GM21529 (cell line): Measurements from ENCODE around the gene TMEM252.

Source experiments
- ATAC-seq: cut with Tn5 transposase; IDR thresholded peaks from one replicate; pipeline ENCODE4 v1.9.1; 2021; ENCODE audit not compliant: unreplicated experiment

The TMEM252 gene

GRCh38 chr9:68545033-68545705 lies 4.5 kb upstream of the TMEM252 start:
- peak; percentile 54 for ATAC-seq

DNA sequence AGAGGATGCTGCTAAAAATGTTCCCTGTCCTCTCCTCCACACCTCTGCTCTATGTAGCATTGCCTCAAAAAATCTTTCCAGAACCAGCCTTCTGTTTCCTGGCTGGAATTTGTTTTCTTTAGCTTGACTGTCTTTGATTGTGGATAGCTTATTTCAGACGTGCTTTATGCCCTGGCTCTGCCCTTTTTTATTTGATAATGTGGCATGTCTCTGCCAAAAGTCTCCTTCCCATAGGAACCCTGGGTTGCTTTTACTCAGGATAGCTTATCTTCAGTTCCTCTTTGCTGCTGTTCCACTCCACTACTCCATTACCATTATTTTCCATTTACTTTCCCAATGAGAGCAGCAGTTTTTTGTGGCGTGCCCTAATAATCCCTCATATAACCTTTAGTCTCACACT lies 885 bp upstream of the TMEM252 start:
- ATAC-seq, result no peak

DNA sequence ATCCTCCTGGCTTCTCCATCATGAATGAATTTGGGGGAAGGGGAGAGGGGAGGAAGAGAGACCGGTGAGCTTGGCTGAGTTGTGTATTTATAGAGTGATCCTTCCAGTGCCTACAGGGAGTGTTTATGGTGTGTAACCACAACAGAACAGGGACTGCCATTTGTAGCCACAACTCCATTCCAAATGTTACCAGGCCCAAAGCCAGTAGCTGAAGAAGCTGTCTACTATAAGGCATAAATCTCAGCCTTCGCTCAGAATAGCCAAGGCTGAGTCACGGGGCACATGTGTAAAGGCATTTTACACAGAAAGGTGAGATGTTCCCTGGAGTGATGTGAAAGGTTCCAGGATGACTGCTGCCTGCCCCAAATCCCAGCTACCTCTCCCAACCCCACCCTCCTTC lies 2.5 kb downstream of the TMEM252 start:
- no peak for ATAC-seq

DNA sequence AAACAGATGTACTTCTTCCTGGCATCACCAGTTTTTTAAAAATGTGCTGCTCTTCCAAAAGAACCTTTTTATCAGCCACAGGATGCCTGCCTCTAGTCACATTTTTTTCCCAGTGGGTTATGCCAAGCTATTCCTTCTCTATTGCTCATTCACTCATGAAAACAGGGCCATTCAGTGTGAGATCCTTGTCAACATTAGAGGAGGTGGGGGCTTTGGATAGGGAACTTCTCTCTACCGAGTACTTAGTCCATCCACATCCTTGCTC lies 3.1 kb downstream of the TMEM252 start:
- ATAC-seq, result no peak

- ATAC-seq, result no peak
Observed at GRCh38 chr9:68536876-68537615, 3.6 kb downstream of the TMEM252 start.

DNA sequence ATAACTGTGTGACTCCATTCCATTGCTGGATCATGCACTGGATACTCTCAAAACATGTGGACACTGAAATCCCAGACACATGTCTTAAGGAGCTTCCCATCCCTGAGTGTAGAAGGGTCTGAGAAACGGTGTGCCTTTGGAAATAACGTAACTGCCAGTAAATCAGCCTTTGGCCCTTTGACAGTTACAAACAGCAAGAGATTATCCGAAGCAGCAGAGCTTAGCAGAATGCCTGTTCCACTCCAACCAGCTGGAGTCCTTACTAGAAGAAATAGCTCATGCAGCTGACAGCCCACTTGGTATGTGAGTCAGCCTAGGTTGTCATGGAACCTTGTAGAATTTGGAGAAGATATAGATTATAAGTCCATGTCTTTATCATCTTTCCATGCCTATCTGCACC lies 7.0 kb downstream of the TMEM252 start:
- no peak for ATAC-seq

DNA sequence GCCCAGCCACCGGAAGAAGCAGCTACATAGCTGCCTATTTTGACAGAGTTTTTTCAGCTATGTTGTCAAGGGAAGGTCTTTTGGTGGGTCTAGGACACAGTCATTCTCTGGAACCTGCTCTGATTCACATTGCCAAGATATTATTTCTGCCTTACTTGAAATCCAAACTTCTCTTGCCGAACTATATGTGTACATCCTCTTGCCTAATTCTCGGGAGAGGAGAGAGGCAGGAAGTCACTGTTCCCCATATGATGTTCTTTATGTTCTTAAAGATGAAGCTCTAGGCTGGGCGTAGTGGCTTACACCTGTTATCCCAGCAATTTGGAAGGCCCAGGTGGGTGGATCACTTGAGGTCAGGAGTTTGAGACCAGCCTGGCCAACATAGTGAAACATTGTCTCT lies 8.6 kb downstream of the TMEM252 start:
- no peak for ATAC-seq

GRCh38 chr9:68530618-68531017 lies 10.1 kb downstream of the TMEM252 start:
- no peak for ATAC-seq

DNA sequence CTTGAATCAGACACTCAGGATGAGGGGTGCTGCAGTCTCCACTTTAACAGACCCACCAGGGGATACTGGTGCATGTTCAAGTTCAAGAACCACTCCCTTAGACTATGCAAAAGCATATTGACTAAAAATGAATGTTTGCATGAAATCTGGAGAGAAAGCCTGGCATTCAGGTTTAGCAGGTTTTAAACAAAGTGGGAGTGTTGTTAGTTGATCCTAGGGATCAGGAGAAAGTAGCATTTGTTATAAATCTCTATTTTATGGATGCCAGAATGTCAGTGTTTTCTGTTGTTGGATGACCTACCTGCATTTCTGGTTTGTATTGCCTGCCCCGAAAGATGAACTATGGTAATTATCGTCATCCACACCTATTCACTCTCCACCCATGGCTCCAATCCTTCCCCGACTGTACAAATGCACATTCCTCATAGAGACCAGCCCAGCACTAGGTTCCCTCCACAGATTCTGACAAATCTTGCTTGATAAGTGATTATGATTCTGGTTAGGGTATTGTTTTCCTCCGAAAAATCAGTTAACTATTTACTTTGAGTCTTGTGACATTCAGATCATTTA lies 17.2 kb downstream of the TMEM252 start:
- no peak for ATAC-seq

GRCh38 chr9:68522954-68523353 lies 17.7 kb downstream of the TMEM252 start:
- ATAC-seq, result no peak

- no peak for ATAC-seq
Observed at GRCh38 chr9:68522131-68522530, 18.6 kb downstream of the TMEM252 start.

DNA sequence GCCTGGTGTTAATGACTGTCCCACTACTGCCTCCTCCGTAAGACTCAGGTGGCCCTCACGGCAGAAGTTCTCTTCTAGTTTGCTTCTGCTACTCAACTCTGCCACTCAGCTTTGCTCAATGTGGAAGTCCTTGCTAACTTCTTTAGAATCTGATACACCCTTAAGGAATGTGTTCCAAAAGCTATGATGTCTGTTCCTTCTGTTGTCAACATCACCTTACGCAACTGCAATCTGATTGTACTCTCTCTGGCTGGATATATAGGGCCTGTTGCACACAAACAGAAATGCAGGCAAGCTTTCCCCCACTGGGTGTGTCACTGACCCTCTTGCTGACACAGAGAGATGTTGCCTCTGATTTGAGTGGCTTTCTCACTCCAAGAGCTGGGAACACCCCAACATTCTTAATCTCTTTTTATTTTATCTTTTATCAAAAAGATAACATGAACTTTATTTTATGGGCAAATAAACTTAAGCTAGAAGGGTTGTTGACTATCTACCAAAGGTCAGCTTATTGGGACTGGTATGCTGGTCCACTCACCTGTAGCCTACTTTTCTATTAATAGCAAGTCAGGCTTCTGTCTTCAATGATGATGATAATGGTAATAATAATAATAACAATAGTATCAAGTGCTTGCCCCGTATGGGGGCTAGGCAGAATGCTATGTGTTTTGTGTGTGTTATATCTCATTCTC lies 25.2 kb downstream of the TMEM252 start:
- no peak for ATAC-seq

GRCh38 chr9:68513981-68514380 lies 26.7 kb downstream of the TMEM252 start:
- ATAC-seq, result no peak

- no peak for ATAC-seq
Observed at GRCh38 chr9:68513385-68513784, 27.3 kb downstream of the TMEM252 start.

GRCh38 chr9:68509689-68510088 lies 31.0 kb downstream of the TMEM252 start:
- ATAC-seq, result no peak

- ATAC-seq, result no peak
Observed at GRCh38 chr9:68508547-68508946, 32.1 kb downstream of the TMEM252 start.

DNA sequence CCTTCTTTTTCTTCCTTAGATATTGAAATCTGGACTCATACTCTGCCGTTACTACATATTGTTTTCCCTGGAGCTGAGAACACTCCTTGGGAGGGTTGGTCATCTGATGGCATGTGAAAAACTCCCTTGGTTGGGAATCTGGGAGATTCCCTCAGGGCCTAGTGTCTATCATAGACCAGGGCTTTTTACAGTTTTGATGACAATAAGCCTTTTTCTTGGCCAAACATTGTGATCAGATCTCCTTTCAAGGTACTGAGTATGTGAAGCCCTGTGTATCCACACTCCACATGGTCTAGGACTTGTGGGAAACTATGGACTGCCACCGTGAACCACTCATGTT lies 32.9 kb downstream of the TMEM252 start:
- ATAC-seq, result no peak

GRCh38 chr9:68507130-68507805 lies 33.4 kb downstream of the TMEM252 start:
- ATAC-seq, result no peak

GRCh38 chr9:68506551-68506950 lies 34.1 kb downstream of the TMEM252 start:
- no peak for ATAC-seq

DNA sequence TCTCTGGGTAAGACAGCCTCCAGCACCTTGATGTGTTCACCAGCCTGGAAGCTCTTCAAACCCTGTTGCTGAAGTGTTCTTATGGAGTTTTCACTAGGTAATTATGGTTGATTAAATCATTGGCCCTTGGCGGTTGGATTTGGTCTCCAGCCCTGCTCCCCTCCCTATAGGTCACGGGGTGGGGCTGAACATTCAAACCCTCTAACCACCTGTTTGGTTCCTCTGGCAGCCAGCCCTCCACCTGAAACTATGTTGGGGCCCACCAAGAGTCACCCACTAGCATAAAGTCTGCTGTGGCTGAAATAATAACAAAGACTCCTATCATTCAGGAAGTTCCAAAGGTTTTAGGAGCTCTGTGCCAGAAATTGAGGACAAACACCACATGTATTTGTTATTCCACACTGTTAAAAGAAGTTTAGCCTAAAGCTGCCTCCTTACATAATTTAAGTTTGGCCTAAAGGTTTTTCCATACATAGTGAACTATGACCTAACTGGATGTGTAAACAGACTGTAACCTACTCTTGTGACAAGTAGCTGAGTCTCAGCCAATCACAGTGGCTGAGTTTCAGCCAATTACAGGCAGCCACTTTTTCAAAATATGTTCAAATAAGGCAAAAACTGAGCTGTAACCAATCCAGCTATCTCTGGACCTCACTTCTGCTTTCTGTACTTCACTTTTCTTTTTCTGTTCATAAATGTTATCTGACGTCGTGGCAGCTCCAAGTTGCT lies 34.8 kb downstream of the TMEM252 start:
- ATAC-seq, result peak; percentile 73

DNA sequence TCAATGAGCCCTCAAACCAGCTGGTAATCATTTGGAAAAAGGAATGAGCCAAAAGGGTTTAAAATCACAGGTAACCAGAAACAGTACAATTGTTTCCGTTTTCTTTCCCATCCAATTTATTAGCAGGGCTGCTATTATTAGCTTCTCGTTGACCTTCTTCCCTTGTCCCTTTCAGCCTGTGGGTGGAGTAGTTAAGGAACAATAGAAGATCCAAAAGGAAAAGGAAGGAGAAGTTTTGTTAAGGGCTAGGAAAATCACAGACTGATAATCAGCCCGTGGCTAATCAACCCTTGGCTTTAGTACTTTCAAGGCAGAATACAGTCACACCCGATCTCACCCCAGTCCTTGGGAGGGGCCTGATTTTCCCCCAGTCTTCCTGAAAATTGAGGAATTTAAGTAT lies 38.4 kb downstream of the TMEM252 start:
- ATAC-seq, result no peak
